HG03354 (cell line): ENCODE data around the gene WDR48.
A peak's percentile ranks its signal among the peaks of the same experiment; 100 is the strongest.

ENCODE experiments used
- ATAC-seq: cut with Tn5 transposase; IDR thresholded peaks from one replicate; pipeline ENCODE4 v1.9.1; 2021; ENCODE audit warnings: mild to moderate bottlenecking; ENCODE audit not compliant: unreplicated experiment, poor library complexity, severe bottlenecking

WDR48 gene

DNA sequence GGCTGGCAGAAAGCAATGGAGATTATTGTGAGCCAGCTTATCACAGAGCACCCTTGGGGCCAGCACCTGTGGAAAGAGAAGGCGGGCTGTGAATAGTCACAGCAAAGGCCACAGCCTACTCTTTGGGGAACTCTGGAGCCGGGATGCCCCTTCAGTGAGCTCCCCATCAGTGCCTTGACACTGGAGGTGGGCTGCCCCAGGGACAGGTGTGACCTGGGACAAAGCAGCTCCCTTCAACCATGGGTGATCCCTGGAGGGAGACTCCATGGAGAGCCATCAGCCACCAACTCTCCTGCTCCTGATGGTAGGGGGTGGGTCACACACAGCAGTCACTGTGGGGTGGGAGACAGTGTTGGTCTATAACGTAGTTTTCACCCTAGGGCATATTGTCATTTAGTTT lies 61.5 kb downstream of the WDR48 start:
- ATAC-seq: no peak

DNA sequence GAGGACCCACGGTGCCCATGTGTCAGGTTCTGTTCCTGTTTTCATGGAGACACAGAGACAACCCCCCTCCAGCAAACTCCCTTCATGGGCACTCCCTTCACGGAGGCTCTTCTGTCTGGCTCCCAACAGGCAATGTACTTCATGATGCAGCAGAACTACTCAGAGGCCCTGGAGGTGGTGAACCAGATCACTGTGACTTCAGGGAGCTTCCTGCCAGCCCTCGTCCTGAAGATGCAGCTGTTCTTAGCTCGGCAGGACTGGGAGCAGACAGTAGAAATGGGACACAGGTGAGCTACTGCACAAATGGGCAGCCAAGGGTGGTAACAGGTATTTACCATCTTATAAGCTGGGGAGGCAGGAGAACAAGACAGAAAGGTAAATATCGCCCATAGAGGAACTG lies 62.6 kb downstream of the WDR48 start:
- no peak for ATAC-seq

GRCh38 chr3:39115870-39116269 lies 64.1 kb downstream of the WDR48 start:
- ATAC-seq: no peak

- ATAC-seq: no peak
These were observed 66.3 kb downstream of the WDR48 start for GRCh38 chr3:39118079-39118478.

- no peak for ATAC-seq
These were observed 67.3 kb downstream of the WDR48 start for GRCh38 chr3:39118931-39119660.

DNA sequence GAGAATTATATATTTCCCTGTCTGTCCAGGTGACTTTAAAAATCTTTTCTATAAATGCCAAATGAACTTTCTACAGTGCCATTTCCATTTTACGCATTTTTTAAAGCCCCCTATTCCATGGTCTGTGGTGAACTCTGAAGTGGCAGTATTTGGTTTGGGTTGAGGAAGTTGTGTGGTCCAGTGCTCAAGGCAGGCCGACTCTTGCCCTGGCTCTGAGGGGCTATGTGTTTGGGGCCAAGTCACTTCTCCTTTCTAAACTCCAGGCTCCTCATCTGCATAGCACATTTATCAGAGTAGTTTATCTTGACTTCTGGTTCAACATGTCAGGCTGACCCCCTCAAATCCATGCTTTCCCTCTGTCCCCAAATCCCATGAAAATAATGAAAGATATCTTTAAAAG lies 69.8 kb downstream of the WDR48 start:
- no peak for ATAC-seq

GRCh38 chr3:39122813-39123212 lies 71.0 kb downstream of the WDR48 start:
- peak; percentile 81 for ATAC-seq

- ATAC-seq: no peak
These were observed 73.3 kb downstream of the WDR48 start for GRCh38 chr3:39124876-39125840.

GRCh38 chr3:39125841-39126500 lies 74.2 kb downstream of the WDR48 start:
- ATAC-seq: no peak

GRCh38 chr3:39126532-39127071 lies 74.8 kb downstream of the WDR48 start:
- no peak for ATAC-seq

DNA sequence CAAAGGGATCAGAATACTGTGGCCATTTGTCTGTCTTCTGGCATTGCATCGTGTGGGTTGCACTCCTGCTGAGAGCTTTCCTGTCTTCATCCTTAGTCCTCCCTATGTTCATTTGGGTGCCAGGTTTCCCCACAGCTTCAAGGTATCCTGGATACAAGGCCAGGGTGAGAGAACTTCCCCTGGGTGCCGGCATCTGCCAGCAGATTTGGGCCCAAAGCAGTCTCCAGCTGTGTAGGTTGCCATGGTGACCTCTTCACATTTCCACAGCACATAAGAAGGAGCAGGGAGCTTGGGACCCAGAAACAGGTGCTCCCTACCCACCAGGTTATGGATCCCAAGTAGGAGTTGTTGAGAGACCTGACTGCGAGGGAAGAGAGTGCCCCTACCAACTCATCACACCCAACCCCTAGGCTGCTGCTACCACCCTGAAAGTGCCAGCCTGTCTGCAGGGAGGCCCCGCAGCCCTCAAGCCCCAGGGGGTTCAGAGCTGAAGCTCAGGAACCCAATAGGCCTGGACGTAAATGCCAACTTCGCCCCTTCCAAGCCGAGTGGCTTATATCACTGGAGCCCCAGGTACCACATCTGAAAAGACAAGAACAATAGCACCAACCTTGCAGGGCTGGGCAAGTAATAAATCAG lies 75.6 kb downstream of the WDR48 start:
- no peak for ATAC-seq

DNA sequence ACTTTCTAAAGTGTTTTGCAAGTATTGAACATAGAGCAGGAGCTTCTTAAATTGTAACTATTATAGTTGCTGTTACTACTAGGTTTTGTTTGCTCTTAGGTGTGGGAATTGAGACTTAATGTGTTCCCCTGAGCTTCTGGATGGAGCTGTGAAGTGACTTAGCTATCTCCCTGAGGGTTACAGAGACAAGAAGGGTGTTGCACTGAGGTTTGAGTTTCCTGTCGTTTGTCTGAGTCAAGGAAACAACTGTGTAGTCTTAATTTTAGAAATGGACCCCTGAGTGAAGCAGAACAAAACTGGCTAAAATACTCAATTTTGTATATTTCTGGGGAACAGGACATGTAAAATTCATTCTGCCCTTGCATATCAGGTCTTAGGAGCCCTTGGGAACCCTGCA lies 76.1 kb downstream of the WDR48 start:
- ATAC-seq: no peak

DNA sequence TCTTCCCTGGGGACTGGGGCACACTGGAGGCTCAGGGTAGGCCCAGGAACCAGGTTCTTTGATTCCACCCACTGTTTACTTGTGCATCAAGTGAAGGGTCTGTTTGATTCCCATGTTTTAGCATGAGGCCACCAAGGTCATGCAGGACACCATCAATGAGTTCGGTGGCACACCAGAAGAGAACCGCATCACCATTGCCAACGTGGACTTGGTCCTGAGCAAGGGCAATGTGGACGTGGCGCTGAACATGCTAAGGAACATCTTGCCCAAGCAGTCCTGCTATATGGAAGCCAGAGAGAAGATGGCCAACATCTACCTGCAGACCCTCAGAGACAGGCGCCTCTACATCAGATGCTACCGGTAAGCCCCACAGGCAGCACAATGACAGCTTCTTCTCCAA lies 77.1 kb downstream of the WDR48 start:
- no peak for ATAC-seq

- no peak for ATAC-seq
These were observed 78.2 kb downstream of the WDR48 start for GRCh38 chr3:39130026-39130425.

GRCh38 chr3:39130693-39131265 lies 79.0 kb downstream of the WDR48 start:
- no peak for ATAC-seq

GRCh38 chr3:39132096-39133092 lies 80.6 kb downstream of the WDR48 start:
- no peak for ATAC-seq

DNA sequence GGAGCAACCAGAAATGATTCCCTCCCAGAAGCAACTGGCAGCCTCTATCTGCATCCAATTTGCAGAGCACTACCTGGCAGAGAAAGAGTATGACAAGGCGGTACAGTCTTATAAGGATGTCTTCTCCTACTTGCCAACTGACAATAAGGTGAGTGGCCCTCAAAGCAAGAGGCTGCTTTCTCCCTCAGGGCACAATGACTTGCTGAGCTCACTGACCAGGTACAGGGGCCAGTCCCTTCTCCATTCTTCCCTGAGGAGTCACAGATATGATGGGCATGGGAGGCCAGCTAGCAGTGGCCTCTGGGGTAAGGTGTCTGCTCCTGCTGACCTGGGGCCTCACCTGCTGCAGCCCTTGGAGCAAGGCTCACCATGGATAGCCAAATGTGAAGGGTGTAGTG lies 81.3 kb downstream of the WDR48 start:
- no peak for ATAC-seq

DNA sequence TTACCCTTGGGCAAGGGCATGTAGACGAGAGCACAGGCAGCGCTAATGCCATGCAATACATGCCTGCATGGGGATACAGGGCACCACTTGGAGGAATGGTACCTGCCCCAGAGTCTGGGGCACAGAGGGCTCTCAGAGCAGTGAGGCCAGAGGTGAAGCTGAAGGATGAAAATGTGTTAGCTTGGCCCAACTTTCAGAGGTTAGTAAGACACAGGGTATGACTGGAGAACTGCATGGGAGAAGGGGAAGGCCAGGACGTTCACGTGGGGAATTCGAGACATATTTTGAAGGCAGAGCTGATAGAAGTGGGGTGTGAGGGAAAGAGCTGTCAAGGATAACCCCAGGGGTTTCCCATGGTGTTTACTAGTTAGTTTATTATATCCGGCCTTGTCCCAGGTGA lies 82.0 kb downstream of the WDR48 start:
- ATAC-seq: no peak
